ENCODE results near the gene RACGAP1.
A peak's percentile ranks its signal among the peaks of the same experiment; 100 is the strongest.

Gene RACGAP1

DNA sequence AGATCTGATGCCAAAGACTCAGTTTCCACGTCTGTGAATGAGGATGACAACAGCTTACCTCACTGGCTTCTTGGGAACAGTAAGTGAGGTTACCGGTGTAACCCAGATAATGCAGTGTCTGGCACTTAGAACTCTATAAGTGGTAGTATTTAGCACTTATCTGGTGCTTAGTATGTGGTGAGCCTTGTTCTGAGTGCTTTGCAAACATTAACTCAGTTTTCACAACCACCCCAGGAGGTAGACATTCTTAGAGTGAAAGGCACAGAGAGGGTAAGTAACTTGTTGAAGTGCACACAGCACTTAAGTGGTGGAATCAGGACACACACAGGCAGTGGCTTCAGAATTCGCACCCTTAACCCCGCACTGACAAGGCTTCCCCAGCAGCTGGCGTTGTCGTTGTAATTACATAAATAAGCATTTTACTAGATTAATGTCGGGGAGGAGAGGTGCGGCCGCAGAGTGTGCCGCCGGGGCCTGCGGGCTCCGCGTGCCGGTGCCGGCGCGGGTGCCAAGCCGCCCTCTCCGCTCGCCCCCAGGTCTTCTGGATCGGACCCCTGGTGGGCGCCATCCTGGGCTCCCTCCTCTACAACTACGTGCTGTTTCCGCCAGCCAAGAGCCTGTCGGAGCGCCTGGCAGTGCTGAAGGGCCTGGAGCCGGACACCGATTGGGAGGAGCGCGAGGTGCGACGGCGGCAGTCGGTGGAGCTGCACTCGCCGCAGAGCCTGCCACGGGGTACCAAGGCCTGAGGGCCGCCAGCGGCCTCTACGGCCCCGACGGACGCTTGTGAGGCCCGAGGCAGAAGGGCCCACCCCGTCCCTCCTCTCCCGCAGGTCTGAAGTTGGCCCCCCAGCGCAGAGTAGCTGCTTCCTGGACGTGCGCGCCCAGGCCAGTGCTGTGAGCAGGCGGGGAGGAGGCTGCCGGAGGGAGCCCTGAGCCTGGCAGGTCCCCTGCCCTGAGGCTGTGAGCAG, 70.1 kb downstream of the RACGAP1 start:
- DNase-seq (ENCODE audit: low read depth, low spot score): no peak

DNA sequence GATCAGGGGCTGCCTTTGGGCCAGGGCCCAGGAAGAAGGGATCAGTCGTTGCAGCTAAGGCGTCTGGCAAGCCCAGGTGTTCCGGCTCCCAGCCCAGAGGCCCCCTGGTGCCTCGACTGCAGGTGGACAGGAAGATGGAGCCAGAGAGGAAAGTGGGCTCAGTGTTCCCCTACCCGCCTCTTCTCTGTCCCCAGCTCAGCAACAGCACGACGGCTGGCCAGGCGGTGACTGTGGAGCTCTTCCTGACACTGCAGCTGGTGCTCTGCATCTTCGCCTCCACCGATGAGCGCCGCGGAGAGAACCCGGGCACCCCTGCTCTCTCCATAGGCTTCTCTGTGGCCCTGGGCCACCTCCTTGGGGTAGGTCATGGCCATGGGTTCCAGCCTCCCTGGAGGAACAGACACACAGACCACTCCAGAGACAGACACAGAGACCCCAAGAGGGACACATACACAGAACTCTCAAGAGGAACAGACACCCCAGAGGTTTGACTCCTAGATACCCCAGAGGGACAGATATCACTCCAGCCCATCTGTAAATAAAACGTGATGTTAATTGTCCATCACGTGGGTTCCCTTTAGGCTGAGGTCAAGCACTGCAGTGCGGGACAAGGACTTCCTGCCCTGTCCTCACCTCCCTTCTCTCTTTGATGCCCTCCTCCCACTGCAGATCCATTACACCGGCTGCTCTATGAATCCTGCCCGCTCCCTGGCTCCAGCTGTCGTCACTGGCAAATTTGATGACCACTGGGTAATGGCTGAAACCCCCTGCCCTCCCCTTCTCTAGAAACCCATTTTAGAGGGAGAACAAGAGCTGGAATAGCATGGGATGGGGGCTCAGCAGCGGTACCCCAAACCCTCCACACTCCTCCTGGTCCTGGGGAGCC, 71.1 kb downstream of the RACGAP1 start:
- DNase-seq (ENCODE audit: low read depth, low spot score): no peak

DNA sequence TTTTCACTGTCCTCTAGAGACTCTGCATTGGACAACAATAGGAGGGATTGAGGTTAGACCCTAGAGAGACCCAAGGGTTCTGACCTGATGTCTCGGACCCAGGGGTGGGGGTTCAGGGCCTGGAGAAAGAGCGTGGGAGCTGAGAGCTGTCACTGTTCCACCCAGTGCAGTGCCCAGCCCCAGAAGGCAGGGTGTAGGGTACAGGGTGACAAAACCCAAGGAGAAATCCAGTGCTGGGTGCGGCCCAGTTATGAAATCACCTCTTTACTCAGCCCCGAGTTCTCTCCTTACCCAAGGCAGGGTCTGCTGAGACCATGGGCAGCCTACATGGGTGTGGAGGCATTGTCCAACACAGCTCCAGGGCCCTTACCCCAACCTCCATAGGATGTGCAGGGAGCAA, 72.1 kb downstream of the RACGAP1 start:
- DNase-seq (ENCODE audit: low read depth, low spot score): no peak

DNA sequence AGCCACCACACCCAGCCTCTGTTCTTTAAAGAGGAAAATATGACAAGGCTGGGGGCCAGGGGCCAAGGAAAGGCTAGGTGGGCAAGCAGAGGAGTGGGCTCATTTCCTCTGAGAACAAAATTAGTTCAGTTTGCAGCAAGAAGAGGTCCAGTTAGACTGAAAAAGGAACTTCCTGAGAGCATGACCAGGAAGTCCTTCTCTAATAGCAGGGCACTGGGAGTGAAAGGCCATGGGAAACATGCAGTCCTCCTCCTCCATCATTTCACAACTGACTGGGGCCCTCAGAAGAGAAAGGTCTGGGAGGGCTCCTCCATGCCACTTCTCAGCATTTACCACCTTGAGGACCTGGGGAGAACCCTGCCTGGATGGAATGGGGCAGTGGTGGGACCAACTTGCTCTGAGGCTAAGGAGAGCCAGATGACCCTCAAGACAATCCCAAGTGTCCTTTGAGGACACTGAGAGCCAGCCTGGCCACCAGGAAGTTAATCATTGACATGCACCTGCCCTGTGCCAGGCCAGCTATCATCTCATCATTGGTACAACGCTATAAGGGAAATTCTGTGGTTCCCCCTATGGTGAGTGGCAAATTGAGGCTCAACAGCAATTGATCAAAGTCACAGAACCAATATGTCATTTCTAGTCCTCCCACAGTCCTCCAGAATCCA, 72.8 kb downstream of the RACGAP1 start:
- no peak for DNase-seq (ENCODE audit: low read depth, low spot score)

DNA sequence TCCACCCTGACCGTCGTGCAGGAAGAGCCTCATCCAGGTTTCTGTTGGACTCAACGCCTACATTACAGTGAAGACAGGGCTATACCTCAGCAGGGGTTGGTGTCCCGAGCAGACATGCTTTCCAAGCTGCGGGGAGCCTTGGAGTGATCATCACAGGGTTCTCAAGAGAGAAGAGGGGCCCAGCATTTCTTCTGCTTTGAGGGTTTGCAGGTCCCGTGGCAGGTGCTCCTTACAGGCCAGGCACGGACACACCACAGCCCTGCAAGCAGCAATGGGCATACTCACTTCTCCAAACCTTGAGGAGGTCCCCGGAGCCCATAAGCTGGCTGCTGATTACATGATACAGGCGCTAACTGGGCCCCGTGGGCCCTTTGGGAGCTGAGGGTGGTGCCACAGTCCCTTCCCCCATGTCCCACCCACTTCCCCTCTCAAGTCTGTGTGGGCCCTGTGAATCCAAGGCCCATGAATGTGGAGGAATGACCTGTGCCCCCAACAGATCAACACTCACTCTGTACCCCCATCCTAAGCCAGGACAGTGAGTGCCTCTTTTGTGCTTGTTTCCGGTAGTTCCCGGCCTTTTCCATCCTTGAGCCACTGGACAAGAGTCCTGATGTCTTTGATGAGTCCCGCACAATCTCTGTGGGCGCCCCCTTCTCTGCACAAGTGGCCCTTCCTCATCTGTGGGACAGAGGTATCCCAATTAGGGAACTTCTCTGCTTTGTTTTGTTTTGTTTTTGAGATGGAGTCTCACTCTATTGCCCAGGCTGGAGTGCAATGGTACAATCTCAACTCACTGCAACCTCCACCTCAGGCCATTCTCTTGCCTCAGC, 73.7 kb downstream of the RACGAP1 start:
- DNase-seq (ENCODE audit: low read depth, low spot score): no peak

DNA sequence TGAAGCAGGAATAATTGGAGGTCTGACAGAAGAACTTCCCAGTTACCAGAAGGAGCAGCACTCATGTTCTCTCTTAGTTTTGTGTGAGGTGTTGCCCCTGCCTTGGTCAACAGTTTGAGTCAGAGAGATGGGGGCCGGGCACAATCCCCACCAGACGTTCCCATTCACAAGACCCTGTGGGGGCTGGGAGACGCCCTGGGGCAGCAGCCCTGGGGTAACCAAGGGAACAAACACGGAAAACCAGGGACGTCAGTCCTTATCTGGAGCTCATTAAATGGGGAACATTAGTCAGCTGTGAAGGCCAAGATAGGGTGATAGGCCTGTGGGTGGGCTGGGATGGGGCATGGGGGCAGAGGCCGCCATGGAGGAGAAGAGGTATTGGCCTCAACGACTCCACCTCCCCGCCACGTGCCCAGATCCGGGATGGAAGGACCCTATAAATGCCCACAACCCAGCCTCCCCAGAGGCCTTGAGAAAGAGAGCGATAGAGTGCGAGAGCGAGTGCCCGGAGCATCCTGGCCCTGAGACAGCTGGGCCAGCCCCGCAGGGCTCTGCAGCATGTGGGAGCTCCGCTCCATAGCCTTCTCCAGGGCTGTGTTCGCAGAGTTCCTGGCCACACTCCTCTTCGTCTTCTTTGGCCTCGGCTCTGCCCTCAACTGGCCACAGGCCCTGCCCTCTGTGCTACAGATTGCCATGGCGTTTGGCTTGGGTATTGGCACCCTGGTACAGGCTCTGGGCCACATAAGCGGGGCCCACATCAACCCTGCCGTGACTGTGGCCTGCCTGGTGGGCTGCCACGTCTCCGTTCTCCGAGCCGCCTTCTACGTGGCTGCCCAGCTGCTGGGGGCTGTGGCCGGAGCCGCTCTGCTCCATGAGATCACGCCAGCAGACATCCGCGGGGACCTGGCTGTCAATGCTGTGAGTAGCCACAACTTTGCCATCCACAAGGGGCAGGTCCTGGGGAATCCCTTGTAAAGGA, 74.7 kb downstream of the RACGAP1 start, which contains the start of gene AQP2:
TSS of gene AQP2 (plus strand) at position 465 of the 979 bp plus-strand sequence. CDS start at position 559, 94 bp downstream.
- DNase-seq (ENCODE audit: low read depth, low spot score): no peak

DNA sequence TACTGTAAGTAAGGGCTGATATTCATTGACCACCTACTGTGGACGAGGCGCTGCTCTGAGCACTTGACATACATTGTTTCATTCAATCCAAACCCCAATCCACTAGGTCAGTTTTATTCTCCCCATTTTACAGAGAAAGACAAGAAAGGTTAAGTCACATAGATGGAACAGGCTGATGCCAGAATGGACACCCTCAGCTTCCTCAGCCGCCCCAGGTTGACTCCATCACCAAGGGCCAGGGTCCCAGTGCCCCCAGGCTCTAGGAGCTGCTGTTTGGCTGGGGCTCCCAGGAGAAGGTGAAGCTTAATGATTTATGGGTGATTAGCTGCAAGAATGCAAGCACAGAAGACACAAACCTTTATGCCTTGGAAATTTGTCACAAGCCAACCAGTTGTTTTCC, 75.4 kb downstream of the RACGAP1 start:
- no peak for DNase-seq (ENCODE audit: low read depth, low spot score)

DNA sequence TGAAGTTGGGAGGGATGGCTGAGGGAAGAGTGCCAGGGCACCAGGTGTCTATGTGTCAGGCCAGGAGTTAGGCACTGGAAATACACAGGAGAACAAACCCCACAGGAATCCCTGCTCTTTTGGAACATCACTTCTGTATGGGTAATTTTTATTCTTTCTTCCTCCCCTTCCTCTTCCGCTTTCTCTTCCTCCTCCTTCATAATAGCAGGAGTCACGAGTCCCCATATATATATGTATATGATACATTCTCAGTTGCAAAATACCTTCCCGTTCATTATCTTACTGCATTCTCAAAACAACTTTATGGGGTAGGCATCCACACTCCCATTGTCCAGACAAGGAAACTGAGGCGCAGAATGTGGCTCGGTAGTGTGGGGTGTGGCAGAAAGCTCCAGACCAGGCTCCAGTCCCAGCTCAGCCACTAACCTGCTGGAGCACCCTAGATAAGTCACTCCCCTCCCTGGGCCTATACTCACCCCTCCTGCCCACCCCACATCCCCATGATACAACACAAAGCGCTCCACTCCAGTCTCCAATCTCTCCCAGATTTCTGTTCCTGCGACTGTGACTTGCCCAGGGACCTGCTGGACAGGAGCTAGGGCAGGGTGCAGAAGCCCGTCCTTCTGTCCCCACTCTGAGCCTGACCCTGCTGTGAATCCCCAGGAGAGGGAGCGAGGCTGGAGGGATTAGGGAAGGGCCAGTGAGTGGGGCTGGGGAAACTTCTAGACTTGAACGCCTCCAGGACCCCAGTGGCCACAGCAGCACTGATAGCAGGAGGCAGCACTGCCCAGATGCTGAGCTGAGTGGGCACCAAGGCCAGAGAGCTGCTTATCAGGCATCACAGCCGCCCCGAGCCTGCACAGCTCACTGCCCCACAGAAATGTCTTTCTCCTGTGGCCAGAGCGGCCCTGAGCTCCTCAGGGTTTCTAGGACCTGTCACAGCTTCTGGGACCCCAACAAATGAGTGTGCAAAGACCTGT, 76.1 kb downstream of the RACGAP1 start:
- DNase-seq (ENCODE audit: low read depth, low spot score): no peak

DNA sequence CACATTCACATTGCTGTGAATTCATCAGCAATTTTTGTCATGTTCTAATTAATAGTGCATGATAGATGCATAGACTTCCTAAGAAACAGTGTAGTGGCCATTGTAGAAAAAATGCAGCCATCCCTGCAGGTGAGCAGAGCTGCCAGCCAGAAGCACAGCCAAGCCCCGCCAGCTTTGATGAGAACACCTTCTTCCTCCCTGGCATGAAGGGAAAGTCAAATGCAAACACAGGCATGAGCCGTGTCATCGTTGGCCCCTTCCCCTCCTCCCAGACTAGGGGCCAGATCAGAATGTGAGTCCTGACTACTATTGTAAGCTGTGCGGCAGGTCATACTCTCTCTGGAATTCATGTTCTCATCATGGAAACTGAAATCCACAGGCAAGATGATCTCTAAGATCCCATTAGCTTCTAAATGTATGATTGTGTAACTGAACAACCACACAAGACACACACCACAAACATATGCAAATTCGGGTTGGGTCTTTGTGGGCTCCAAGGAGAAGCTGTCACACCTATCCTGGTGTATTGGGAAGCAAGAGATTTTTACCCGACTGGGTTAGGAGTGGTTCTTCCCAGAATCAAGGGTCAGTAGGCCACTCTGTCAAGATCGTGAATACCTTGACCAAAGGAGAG, 77.6 kb downstream of the RACGAP1 start:
- no peak for DNase-seq (ENCODE audit: low read depth, low spot score)

DNA sequence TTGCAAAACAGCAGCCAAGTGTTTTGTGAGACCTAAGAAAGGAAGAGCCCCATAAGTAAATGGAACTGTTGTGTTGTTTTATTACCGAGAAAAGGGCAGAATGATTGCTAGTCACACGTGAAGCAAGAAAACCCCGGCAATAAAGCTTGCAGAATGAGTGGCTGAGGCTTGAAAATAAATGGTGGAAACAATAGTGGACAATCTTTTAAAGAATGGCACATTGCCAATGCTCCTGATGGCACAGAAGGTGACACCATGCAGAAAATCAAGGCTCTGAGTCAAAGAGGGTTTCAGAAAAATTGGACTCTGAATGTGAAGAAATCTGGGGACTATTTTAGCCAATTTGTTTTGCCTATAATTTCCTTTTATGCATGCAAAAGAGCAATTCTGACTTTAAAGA, 78.8 kb downstream of the RACGAP1 start:
- DNase-seq (ENCODE audit: low read depth, low spot score): no peak

DNA sequence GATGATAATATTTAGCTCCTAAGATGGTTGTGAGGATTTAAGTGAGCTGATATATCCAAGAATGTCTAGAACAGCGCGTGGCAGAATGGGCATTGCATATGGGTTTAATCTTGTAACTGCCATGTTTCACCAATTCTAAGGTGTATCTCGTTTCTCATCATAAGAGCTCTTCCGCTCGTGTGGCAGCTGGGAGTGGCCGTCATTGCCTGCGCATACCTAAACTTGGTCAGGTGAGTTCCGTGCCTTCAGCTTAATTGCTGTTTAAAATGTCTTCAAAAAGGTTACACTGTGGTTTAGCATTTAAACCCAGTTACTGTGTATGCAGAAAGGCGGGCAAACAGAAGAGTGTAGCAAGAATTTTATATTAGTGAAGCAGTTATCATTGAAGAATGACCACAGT, 79.2 kb downstream of the RACGAP1 start:
- no peak for DNase-seq (ENCODE audit: low read depth, low spot score)

DNA sequence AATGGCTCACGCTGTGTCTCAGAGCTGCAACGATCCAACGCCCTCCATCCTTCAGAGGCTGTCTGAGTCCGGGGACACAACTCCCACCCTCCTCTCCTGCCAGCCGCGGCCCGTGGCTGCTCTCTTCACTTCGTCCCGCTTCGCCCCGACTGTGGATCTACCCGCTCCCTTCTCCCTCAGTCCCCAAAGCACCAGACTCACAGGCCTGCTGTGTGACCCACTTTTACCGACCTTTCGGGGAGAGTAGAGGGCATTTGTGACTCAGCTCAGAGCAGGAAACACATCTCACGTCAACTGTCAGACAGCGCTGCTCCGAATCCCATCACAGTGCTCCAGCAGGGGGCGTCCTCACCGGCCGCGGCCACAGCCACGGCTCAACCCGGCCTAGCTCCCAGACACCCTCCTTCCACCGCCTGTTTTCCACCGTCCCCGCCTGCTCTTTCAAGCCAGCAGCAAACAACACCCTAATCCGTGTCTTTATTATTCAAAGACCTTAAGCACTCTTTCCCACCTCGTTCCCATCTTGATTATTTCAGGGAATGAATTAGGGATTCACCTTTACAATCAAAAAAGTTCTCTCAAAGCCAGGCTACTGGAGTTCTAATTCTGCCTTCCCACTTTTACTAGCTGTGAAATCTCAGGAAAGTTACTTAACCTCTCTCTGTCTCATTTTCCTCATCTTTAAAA, 79.8 kb downstream of the RACGAP1 start:
- peak; percentile 55 for DNase-seq (ENCODE audit: low read depth, low spot score)

DNA sequence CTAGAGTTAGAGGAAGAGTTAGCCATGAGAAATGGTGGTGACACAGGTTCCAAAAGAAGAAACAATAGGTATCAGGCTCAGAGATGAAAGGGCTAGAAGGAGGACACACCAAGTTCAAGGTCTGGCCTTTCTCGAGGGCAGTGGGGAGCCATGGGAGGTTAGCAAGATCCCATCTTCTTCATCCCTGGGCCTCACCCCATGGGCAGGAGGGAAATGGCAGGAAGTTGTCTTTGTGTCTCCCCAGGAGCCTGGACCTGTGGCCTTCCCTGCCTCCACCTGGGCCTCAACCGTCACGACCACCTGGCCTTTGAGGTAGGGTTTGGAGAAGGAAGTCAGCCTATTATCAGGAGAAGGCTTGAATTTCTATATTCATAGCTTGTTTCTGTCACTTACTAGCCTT, 80.6 kb downstream of the RACGAP1 start:
- DNase-seq (ENCODE audit: low read depth, low spot score): no peak

DNA sequence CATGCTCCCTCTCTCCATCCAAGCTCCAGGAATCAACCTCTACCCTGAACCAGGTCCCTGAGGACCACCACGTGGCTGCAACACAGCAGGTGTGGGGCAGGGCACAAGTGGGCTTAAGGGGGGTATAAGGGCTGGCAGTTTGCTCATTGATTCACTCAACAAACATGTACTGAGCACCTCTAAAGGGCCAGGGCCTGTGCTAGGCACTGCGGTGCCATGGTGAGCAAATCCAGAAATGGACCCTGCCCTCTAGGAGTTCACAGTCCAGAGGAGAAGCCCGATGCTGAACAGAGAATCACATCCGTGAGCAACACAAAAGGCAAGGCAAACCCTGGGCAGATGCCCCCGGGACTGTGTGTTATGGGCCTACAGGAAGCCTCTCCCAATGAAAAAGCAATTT, 81.2 kb downstream of the RACGAP1 start:
- no peak for DNase-seq (ENCODE audit: low read depth, low spot score)

DNA sequence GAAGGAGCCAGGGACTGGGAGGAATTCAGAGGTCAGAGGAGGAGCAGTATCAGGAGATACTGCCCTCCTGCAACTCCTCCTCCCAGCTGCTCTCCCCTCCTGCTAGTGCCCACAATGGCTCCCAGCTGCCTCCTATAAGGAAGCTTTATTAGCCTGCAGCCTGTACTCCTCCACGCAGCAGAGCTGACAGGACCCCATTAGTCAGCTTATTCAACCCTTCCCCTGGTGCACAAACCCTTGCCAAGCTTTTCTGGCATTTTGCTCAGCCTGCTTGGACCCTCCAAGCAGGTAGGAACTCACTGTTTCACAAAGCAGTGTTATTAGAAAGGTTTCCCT, 81.7 kb downstream of the RACGAP1 start:
- DNase-seq (ENCODE audit: low read depth, low spot score): no peak

DNA sequence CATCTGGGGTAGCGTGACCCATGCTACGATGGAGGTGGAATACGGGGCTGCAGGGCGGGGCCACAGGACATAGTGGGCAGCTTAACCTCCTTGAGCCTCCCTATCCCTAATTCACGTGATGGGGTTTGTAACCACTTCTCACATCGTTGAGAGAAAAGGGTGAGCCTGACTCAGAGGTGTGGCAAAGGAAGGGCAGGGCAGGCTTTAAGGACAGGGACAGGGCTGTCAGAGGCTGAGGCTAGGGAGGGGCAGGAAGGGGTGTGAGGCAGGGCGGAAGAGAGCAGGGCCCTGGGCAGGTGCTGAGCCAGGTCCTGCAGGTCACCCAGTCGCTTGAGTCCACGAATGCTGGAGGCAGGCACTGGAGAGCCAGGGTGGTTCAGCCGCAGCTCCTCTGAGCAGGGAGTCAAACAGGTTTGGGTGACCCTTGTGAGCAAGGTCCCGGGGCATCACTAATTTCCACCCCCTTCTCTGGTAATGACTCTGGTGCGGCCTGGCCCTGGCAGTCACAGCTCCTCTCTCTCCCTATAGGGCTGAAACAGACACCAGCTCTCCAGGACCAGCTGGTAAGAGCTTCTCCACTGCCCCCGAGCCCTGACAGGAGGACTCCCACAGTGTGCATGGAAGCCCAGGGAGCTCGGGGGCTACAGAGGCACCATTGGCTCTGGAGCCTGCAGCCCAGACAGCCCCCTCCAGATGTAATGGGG, 82.2 kb downstream of the RACGAP1 start:
- no peak for DNase-seq (ENCODE audit: low read depth, low spot score)

DNA sequence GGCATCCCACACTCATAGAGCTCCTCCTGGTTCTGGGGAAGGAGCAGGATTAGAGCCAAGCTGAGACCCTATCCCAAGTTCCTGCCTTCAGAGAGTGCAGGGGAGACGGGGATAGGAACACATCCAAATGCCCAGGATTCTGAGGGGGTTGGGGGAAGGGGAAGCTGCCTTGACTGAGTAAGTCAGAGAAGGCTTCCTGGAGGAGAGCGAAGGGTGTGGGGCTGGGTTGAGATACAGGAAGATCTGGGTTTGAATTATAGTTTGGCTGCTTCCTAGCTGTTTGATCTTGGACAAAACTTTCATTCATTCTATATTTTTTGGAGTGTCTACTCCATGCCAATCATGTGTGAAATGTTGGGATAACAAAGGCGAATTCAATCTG, 82.8 kb downstream of the RACGAP1 start:
- no peak for DNase-seq (ENCODE audit: low read depth, low spot score)
